Activated CD4-positive, alpha-beta T cell treated with anti-CD3 and anti-CD28 coated beads, Interleukin-2, Interleukin-4, amounts not matched to agents 100 ng/mL and 50 ng/mL, durations not matched to agents 16 hours and 8 hours (primary cell): Measurements from ENCODE around the gene STX1B.
"Not testable (repeated sequence)": the region's sequence is repeated elsewhere in the genome, so short reads cannot be mapped to it uniquely, and the experiment has no call there.

Experiments
- DNase-seq: peaks from one replicate; pipeline ENCODE4 v3.0.0-alpha.2; 2020; ENCODE audit warnings: low spot score

Gene STX1B

DNA sequence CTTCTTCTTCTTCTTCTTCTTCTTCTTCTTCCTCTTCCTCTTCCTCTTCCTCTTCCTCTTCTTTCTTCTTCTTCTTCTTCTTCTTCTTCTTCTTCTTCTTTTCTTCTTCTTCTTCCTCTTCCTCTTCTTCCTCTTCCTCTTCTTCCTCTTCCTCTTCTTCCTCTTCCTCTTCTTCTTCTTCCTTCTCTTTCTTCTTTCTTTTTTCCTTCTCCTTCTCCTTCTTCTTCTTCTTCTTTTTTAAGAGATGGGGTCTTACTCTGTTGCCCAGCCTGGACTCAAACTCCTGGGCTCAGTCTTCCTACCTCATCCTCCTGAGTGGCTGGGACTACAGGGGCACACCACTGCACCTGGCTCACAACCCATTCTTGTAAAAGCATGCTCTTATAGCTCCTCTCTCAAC lies 2.9 kb upstream of the STX1B start:
- not testable (repeated sequence) for DNase-seq

DNA sequence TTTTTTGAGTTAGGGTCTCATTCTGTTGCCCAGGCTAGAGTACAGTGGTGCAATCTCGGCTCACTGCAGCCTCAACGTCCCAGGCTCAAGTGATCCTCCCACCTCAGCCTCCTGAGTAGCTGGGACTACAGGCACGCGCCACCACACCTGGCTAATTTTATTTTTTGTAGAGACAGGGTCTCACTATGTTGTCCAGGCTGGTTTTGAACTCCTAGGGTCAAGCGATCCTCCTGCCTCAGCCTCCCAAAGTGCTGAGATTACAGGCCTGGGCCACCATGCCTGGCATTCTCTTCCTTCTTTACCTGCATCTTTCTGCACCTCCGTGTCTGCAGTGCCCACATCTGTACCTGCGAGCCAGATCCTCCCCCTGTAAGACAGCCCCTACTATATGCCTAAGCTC lies 1.4 kb upstream of the STX1B start:
- DNase-seq: not testable (repeated sequence)

DNA sequence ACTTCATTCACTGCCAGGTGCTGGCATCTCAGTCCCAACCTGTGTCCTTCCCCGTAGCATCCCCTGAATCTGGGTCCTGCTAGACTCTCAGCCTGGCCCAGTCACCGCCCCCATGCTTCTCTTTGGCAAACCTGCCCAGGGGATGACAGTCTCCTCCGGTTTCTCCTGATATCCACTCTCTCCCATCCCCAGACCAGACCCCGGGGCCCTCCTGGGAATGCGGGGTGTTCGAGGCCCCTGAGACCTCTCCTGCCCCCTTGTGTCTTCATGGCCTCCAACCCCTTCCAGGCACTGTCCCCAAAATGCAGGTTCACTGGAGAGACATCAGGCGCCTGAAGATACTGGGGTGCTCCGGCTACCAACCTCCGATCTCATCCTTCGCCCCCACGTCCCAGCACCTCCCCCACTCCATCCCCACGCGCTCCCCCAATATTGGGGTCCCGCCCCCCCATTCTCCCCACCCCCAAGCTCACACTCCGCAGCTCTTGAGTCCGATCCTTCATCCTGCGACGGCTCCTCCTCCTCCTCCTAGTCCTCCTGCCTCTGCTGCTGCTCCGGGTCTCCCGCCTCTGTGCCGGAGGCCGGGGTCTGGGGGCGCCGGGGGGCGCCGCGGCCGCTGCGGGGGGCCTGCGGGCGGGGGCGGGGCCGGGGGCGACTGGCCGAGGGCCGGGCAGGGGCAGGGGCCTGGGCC lies 399 bp downstream of the STX1B start:
- DNase-seq: no peak

DNA sequence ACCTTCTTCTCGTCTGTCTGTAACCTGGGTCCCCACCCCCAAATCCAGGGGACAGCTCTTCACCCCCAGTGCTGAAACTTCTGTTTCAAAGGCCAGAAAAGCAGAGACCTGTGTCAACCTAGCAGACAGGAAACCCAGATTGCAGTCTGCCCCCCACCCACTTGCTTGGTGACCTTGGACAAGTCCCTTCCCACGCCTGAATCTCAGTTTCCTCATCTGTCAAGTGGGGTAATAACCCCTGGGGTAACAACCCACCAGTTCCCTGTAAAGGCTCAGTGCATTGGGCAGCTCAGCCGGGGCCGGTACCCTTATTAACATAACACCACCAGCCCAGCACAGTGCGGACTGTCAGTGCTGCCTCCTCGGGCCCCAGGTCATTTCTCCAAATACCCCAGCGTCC lies 1.3 kb downstream of the STX1B start:
- no peak for DNase-seq

DNA sequence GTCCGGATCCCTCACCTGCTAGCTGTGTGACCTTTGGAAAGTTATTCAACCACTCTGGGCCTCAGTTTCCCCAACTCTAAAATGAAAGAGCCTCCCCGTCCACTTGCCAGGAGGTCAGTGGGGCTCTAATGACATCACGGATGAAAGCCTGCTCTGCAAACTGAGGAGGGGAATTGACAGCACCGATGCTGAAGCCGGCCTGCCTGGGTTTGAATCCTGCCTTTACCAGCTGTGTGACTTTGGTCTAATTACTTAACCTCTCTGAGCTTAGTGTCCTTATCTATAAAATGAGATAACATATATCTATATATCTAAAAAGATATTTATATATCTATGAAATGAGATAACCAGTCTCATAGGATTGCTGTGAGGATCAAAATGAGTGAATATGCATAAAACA lies 1.9 kb downstream of the STX1B start:
- DNase-seq: no peak

DNA sequence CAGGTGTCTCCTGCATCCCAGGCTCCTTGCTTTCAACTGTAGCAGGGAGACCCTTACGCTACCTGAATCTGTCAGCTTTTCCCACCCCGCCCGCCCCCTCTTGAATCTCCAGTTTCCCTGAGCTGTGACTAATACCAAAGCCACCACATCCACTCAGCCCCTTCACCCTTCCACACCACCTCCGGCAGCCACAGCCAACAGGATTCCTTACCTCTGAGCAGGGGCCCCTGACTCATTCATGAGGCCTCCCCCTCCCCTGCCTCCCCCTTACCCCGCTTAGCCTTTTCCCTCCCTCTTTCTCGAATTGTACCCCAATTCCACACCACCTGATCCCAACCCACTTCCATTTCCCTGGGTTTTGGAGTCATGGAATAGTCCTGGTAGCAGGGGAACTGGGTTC lies 2.3 kb downstream of the STX1B start:
- DNase-seq: no peak

DNA sequence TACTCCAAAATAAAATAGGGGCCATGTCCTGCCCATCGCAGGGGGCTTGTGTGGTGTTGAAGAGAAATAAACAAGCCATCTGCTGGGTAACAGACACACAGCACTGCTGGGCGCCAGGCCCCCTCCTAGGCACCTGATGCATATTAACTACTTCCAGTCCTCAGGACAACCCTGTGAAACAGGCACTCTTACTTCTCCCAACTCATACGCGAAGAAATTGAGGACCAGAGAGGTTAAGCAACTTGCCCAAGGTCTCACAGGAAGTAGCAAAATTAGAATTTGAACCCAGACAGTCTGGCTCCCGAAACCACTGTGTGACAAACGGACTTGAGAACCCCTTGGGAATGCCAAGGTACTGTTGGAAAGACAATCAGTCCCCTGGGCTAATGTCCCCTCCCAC lies 2.8 kb downstream of the STX1B start:
- no peak for DNase-seq

DNA sequence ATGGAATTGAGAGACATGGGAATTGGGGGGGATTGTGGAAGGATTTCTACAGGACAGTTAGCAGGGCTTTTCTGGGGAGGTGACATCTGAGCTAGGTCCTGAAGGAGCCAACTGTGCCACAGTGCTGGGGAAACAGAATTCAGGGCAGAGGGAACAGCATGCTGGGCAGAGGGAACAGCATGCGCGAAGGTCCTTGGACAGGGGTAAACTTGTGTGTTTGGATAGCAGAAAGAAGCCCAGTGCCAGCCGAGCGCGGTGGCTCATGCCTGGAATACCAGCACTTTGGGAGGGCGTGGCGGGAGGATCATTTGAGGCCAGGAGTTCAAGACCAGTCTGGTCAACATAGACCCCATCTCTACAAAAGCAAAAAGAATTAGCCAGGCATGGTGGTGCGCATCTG lies 3.8 kb downstream of the STX1B start:
- DNase-seq: no peak

DNA sequence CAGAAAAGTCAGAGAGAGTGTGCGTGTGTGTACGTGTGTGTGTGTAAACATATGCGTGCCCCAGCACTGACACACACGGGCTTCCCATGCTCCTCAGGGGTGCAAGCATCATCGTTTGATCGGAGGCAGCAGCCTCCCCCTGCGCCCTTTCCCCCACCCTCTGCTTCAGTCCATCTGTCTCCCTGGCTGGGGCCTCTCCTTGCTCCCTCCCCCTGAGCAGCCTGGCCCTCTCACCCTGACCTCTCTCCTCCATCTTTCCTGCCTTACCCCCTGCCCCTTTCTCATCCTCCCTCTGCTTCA lies 4.4 kb downstream of the STX1B start:
- DNase-seq: no peak

DNA sequence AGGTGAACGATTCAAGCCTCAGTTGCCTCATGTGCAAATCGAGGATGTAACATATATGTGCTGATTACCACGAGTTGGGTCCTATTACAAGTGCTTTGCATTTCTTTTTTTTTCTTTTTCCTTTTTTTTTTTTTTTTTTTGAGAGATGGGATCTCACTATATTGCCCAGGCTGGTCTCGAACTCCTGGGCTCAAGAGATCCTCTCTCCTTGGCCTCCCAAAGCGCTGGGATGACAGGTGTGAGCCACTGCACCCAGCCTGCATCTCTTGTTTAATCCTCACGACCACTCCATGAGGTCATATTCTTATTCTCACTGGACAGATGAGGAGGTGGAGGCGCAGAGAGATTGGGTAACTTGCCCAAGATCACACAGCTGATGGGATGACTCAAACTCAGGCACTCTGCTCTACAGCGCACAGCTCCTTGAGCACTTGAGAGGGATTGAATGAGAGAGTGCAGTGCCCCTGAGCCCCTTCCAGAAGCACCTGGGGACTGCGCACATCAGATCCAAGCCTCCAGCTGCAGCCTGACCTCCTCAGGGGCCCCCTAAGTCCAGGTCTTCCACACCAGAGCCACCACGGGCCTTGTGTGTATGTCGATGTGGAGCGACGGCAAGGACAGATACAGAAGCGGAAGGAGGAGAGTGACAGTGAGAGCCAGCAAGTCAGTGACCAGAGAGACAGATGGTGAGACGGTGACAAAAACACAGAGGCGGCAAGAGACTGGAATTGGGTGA lies 4.9 kb downstream of the STX1B start:
- DNase-seq: no peak

DNA sequence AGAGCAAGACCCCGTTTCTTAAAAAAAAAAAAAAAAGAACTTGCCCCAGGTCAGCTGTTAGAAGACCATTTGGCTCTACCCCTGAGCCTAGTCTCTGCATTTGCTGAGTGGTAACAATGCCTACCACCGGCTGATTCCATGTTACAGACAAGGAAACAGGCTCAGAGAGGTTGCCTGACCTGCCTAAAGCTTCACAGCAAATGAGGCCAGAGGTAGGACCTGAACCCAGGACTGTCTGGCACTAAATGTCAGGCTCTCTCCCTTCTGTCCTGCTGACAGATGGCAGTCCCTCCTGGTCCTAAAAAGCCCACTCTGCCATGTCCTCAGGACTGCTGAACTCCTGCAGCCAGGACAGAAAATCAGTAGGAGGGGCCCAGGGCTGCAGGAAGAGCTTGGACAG lies 5.8 kb downstream of the STX1B start:
- DNase-seq: no peak

DNA sequence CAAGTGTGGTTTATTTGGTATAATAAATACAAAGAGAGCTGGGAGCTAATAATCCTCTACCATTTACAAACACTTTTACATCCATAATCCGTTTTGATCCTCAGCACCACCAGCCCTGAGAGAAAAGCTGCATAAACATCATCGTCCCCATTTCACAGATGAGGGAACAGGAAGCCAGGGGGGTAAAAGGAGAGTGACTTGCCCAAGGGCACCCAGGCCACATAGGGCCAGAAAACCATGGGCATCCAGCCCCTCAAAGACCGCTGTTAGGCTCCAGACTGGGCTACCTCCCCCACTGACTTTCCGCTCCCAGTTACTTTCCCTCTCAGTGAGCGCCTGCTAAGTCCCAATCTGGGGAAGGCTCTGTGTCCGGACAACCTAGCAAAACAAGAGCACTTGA lies 6.7 kb downstream of the STX1B start:
- DNase-seq: no peak

DNA sequence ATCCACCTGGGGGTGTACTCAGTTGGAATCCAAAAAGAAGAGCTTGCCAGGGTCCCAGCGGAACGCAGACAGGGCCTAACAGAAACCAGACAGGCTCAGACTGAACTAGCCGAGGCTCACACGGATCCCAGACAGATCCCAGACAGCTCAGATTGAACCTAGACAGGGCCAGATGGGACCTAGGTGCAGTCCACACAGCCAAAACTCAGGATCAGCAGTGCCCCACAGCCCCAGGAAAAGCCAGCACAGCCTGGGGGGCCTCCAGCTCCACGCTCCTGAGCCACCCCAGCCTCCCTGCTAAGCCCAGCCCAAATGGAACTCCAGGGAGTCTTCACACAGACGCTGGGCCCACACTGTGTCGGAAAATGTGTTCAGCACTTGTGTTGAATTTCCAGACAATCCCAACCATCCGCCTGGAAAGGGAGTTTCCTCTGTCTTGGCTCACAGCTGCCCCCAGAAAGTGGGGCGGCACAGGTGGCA lies 7.5 kb downstream of the STX1B start:
- no peak for DNase-seq

DNA sequence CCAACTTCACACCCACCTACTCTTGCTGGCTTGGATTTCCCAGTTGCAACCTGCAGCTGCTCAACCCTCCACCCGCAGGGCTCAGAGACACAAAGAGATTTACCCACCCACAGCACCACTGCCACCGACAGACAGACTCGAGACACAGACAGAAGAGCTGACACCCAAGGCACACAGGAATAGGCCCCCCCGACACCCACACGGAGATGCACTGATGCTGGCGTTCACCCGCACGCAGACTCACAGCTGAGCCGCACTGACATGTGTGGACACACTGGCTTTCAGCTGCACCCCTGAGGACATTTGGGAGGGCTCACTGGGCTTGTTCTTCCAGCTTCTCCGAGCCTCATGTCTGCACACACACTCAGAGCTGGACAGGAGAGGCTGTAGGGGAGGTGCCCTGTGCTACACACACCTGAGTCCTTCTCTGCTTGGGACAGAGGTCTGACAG lies 8.2 kb downstream of the STX1B start:
- DNase-seq: no peak

DNA sequence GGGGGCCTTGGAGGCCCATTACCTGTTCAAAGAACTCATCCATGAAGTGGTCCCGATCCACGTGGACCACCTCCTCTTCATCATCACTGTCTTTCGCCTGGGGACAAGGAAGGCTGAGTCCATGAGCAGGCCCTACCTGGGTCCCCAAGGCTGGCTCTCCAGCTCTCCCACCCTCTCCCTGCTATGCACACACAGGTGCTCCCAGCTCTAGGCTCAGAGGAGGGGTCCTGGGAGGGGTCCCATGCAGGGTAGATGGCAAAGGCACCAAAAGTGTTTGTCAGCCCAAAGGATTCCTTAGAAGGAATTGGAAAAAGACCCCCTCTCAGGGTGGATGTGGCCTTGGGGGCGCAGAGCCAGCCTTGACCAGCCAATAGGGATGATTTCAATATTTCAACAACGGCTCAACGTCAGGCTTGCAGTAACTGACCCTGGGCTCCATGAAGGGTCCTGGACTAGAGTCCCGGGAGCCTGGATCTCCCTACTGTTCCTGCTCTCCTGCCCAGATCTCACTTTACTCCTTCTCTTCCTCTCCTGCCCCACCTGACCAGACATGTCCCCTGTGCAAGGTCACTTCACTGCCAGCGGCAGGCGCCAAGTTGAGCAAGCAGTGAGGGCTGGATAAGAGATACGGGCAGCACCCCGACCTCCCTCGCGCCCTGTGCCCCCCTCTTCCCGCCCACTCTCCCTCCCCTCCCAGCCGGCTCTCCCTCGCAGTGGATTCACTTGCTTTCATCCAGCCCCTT lies 8.8 kb downstream of the STX1B start:
- no peak for DNase-seq

DNA sequence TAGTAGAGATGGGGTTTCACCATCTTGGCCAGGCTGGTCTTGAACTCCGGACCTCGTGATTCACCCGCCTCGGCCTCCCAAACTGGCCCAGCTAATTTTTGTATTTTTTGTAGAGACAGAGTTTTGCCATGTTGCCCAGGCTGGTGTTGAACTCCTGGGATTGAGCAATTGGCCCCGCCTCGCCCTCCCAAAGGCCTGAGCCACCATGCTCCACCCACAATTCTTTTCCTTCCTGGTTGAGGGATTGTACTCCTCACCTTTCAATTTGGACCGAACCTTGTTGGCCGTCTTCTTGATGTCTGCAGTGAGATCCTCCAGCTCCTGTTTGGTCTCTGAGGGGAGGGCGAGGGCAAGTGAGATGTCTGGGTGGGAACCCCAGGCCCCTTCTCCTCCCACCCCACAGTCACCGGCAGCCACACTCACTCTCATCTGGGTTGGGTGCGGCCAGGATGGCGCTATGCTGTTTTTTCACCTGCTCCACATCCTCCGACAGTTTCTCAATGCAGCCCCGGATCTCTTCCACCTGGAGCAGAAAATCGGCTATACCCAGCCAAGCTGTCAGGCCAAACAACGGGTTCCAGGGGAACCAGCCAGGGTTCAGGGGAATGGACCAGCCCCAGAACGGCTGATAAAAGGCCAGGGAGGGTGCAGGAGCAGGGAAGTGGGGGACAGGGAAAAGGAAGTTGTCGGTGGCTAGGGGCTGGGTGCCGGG lies 9.6 kb downstream of the STX1B start:
- DNase-seq: no peak

DNA sequence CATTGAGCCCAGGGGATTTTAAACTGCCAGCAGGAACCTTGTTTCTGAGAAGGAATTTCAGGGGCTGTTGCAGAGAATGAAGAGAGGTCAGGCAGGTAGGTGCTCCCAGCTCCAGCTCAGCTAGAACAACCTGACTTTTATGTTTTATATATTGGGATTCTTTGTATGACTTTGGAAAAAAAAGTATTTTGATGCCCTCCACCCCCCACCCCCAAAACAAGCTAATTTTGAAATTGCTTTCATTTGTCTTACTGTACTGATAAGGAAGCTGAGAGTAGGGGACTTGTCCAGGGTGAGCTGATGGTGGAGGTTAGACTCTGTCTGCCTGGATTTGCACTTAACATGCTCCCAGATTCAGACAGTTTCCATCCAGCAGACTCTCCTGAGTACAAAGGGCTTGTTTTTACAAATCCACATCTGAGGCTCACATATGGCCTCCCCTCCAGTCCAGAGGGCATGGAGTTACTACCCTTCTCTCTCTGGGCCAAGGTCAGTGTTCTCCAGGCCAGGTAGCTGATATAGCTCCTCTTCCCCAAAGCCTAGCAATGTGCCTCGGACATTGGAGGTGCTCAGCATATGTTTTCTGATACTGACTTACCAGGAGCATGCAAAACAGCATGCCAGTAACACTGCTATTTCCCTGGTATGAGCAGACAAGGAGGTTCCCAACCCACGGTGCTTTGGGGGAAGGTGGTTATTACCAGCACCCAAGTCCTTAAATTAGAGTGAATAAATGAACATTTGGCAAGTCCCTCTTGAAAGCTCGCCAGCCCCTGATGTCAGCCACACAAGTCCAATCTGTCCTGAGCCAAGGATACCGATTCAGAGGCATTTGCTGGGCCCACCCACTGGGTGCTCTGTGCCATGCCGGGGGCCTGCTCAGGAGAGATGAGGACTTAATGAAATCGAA lies 11.3 kb downstream of the STX1B start:
- DNase-seq: no peak

DNA sequence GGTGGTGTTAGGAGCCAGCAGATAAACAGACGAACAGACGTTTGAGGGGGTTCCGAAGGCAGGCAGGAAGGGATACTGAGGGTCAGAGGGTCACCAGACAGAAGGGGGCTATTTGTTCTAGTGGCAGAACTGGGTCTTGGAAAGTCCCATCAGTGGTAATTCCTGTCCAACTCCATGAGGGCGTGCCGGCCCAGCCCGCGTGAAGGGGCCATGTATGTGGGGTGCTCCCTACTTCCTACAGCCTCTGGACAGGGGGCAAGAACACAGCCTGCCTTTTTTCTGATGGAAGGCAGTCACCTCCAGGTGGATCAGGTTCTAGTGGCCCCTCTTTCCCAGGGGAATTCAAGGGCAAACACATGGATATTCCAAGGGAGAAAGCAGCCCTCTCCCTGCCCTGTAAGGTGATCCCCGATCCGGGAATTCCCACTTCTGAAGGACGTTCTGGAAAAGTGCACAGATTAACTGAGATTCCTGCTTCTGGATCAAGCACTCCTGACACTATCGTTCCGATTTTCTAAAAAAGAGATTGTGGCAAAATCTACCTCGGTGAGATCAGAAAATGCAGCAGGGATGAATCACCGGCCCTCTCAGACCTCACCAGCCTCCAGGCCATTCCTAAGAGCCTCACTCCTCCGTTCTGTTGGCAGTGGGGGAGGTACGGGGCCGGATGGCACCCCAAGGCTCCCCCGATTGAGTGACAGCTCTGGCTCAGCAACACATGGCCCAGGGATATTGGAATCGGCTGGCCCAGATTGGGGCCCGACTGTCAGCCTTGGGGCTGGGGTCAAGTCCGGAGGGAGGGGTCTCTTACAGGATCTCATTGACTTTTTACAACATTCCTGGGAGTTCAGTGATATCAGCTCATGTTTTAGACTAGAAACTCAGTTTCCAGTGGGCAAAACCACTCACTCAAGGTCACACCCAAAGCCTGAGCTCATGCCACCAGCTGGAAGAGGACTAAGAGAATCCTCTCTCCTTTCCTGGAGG lies 12.4 kb downstream of the STX1B start:
- no peak for DNase-seq

DNA sequence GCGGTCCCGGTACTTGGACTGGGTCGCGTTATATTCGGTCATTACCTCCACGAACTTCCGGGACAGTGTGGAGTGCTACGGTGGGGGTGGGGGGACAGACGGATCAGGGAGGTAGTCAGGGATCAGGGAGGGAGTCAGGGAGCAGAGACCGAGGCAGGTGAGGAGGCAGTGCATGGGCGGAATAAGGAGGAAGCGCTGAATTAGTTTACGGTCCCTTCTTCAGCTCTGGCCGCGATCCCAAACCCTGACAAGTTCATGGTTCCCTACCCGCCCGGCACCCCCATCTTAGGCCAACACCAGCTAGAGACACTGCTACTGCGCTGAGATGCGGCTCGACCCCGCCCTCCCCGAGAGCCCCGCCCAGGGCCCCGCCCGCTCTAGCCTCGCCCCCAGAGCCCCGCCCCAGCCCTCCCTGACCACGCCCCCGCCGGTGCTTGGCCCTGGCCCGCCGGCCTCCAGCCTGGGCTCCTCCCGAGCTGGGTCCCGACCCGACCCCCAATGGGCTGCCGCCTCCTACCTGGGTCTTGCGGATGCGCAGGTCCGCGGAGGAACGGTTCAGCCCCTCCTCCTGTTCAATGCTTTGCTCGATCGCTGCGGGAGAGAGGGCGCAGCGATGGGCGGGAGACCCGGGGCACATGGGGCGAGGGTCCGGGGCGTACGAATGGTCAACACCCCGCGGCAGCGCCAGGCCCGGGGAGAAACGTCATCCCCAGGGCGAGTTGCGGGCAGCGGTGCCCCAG lies 13.3 kb downstream of the STX1B start:
- DNase-seq: peak; percentile 85
